Keratinocyte (primary cell): ENCODE measurements around the gene FCN3. TPM values are rescaled to one million over a fixed set of nuclear protein-coding genes. Genes with fewer than 3 reads are reported as not detected.

Experiments
- DNase-seq: peaks from one replicate; pipeline ENCODE4 v3.0.0-alpha.2; 2011; ENCODE audit warnings: low read depth, missing footprints, low spot score
- FAIRE-seq: peaks from 2 replicates; lab custom pipeline; 2011; peaks lifted over from hg19 to GRCh38; lab: Jason Lieb, UNC
- H2AFZ ChIP-seq: 2 replicates; pipeline ENCODE4 v1.6.0; 2012; ENCODE audit warnings: low read length, control low read depth, inconsistent platforms; ENCODE audit not compliant: control insufficient read depth
- H3K27ac ChIP-seq: 2 replicates; pipeline ENCODE4 v1.5.1; 2011; ENCODE audit warnings: low read length; ENCODE audit not compliant: control insufficient read depth, insufficient read depth
- H3K27me3 ChIP-seq: 3 replicates; pipeline ENCODE4 v1.6.0; 2011; ENCODE audit warnings: low read length; ENCODE audit not compliant: control insufficient read depth, insufficient read depth; ENCODE audit errors: extremely low read depth
- H3K36me3 ChIP-seq, 2 experiments: 2 replicates in 1 of 2; 3 replicates in 1 of 2; pipeline ENCODE4 v1.5.1; 2011; ENCODE audit warnings: low read length in 2 of 2, mild to moderate bottlenecking in 1 of 2; ENCODE audit not compliant: control insufficient read depth in 2 of 2, insufficient read depth in 2 of 2; ENCODE audit errors: extremely low read depth in 1 of 2
- H3K4me1 ChIP-seq: 3 replicates; pipeline ENCODE4 v1.5.1; 2011; ENCODE audit warnings: low read length; ENCODE audit not compliant: control insufficient read depth, insufficient read depth; ENCODE audit errors: extremely low read depth
- H3K4me2 ChIP-seq: 3 replicates; pipeline ENCODE4 v1.6.0; 2011; ENCODE audit warnings: low read depth, low read length; ENCODE audit not compliant: control insufficient read depth, insufficient read depth; ENCODE audit errors: extremely low read depth
- H3K4me3 ChIP-seq, 3 experiments: fragments of 200-600 bp in 1 of 3; sonication (generic) in 1 of 3; 2 replicates in 2 of 3; 3 replicates in 1 of 3; pipeline ENCODE4 v1.5.1; 2011 to 2016; ENCODE audit warnings: low read length in 3 of 3, mild to moderate bottlenecking in 3 of 3, control low read depth in 2 of 3, inconsistent platforms in 1 of 3, low read depth in 1 of 3, mixed read lengths in 1 of 3, mixed run types in 1 of 3, moderate library complexity in 1 of 3; ENCODE audit not compliant: control insufficient read depth in 2 of 3, insufficient read depth in 2 of 3; ENCODE audit errors: extremely low read depth in 1 of 3
- H3K79me2 ChIP-seq: 2 replicates; pipeline ENCODE4 v1.6.0; 2012; ENCODE audit warnings: low read length; ENCODE audit not compliant: control insufficient read depth, insufficient read depth
- H3K9ac ChIP-seq: 3 replicates; pipeline ENCODE4 v1.6.0; 2011; ENCODE audit warnings: low read length; ENCODE audit not compliant: control insufficient read depth, insufficient read depth; ENCODE audit errors: extremely low read depth
- H3K9me1 ChIP-seq: 3 replicates; pipeline ENCODE4 v1.6.0; 2011; ENCODE audit warnings: low read length; ENCODE audit not compliant: control insufficient read depth, insufficient read depth; ENCODE audit errors: extremely low read depth
- H3K9me3 ChIP-seq: 2 replicates; pipeline ENCODE4 v1.5.1; 2012; ENCODE audit warnings: low read depth, low read length; ENCODE audit not compliant: control insufficient read depth
- H4K20me1 ChIP-seq: 3 replicates; pipeline ENCODE4 v1.6.0; 2011; ENCODE audit warnings: low read length; ENCODE audit not compliant: control insufficient read depth, insufficient read depth; ENCODE audit errors: extremely low read depth
- CTCF ChIP-seq, 3 experiments: IDR thresholded peaks in 1 of 3; conservative IDR thresholded peaks in 1 of 3; optimal IDR thresholded peaks in 1 of 3; 2 replicates in 2 of 3; 3 replicates in 1 of 3; pipeline versions ENCODE3 to v1.5.1; 2011; ENCODE audit warnings: low read length in 3 of 3, mild to moderate bottlenecking in 3 of 3, moderate library complexity in 2 of 3, control low read depth in 1 of 3, inconsistent platforms in 1 of 3; ENCODE audit not compliant: insufficient read depth in 2 of 3; ENCODE audit errors: extremely low read depth in 1 of 3
- EZH2 ChIP-seq: IDR thresholded peaks from one replicate; pipeline ENCODE4 v1.6.1; 2012; ENCODE audit warnings: inconsistent platforms, mild to moderate bottlenecking, low read length, moderate library complexity
- dilution Hi-C: fragments of 300-500 bp; cut with MboI; formaldehyde crosslinking; loops from one replicate; pipeline ENCODE4 v1.7.0; 2020; ENCODE audit warnings: low sequenced_read_pairs; ENCODE audit not compliant: extremely low pct_ligation_motif_present
- polyA minus RNA-seq, 3 experiments: library from RNA; depleted of rRNA, polyadenylated mRNA; stranded (reverse); fragments of >200 nt; gene quantifications; 1 replicate in 1 of 3; 2 replicates in 1 of 3; 3 replicates in 1 of 3; pipeline ENCODE4 v1.2.3, GENCODE V29; 2011
- polyA plus RNA-seq, 5 experiments: library from polyadenylated mRNA; depleted of rRNA in 3 of 5; stranded (reverse) in 3 of 5; stranded (forward) in 1 of 5; unstranded in 1 of 5; fragments of >200 nt; gene quantifications; 1 replicate in 1 of 5; 2 replicates in 3 of 5; 3 replicates in 1 of 5; pipeline versions ENCODE4 v1.2.1 to v1.2.3, GENCODE V29; 2011 to 2012; ENCODE audit warnings: missing spikeins in 2 of 5, low read depth in 1 of 5, low replicate concordance in 1 of 5

FCN3 gene
- polyA plus RNA-seq (0.08 TPM in 1 of 3 replicates, not detected in the others), polyA minus RNA-seq (0.22 TPM in 1 of 3 replicates, not detected in the others)
- polyA plus RNA-seq (2011; ENCODE audit: low read depth), result not detected
- not detected in 2 replicates for polyA plus RNA-seq (2011; cell fraction: cytosol; rRNA removed)
- polyA plus RNA-seq (2011; cell fraction: nucleus; rRNA removed), result 0.20 and 0.31 TPM in 2 replicates
- polyA plus RNA-seq (2012; ENCODE audit: low replicate concordance), result 0.39 TPM in 1 of 2 replicates, not detected in the other
- polyA minus RNA-seq (2011; cell fraction: cytosol; rRNA and poly(A)+ RNA removed), result not detected
- polyA minus RNA-seq (2011; cell fraction: nucleus; rRNA and poly(A)+ RNA removed), result not detected in 2 replicates

GRCh38 chr1:27374362-27375086, at the start of gene FCN3:
Gene FCN3 (minus strand): TSS chr1:27374824. CDS start chr1:27374818, 6 bp downstream.
- Histone ChIP-seq H3K27me3 (no peaks in the 10 kb centered on the region), H3K9ac (no peak within 1 kb of the TSS), H3K4me1 (peaks cover 16% of the 10 kb centered on the region), H3K4me3 (no peak within 1 kb of the TSS), H2AFZ (no peak within 1 kb of the TSS), H3K4me2 (no peak within 1 kb of the TSS), H3K36me3 (no peaks in the 10 kb centered on the region), H3K27ac (no peak within 1 kb of the TSS), H3K9me1 (no peaks in the 10 kb centered on the region), H4K20me1 (no peaks in the 10 kb centered on the region), H3K79me2 (no peaks in the 10 kb centered on the region), H3K9me3 (no peaks in the 10 kb centered on the region)
- TF ChIP-seq EZH2 (no peak), CTCF (optimal IDR thresholded peaks at IDR 0.05 in 1 of 3, IDR thresholded peaks at IDR 0.05 in 1 of 3, conservative IDR thresholded peaks at IDR 0.05 in 1 of 3; ENCODE audit: extremely low read depth in 1 of 3, insufficient read depth in 2 of 3, low read length in 3 of 3) (no peak)
- DNase-seq (no peak), FAIRE-seq (no peak)
- dilution Hi-C loops, result no loop called here

GRCh38 chr1:27423709-27424108, 49.1 kb upstream of the FCN3 start:
- dilution Hi-C loops, result loop anchor here (25.0 kb wide), 1 partner anchor 164 kb away; no protein-coding TSS in a partner anchor
- H3K4me1 ChIP-seq, result peaks cover 6% of the 10 kb centered on the region
- no peak overlapping the region for H2AFZ ChIP-seq
- no peak overlapping the region for H3K9ac ChIP-seq
- H3K4me2 ChIP-seq, result no peak overlapping the region
- peaks cover 28% of the 10 kb centered on the region for H3K79me2 ChIP-seq
- no peak overlapping the region for H3K4me3 ChIP-seq
- DNase-seq, result no peak
- H3K9me3 ChIP-seq, result no peaks in the 10 kb centered on the region
- H3K27me3 ChIP-seq, result no peaks in the 10 kb centered on the region
- H3K9me1 ChIP-seq, result no peaks in the 10 kb centered on the region
- no peak overlapping the region for H3K27ac ChIP-seq
- TF ChIP-seq CTCF (optimal IDR thresholded peaks at IDR 0.05 in 1 of 3, IDR thresholded peaks at IDR 0.05 in 1 of 3, conservative IDR thresholded peaks at IDR 0.05 in 1 of 3; ENCODE audit: extremely low read depth in 1 of 3, insufficient read depth in 2 of 3, low read length in 3 of 3) (no peak), EZH2 (no peak)
- H3K36me3 ChIP-seq, result peaks cover 7 to 15% of the 10 kb centered on the region in 2 experiments
- FAIRE-seq, result no peak
- no peaks in the 10 kb centered on the region for H4K20me1 ChIP-seq
